H1 (cell line): ENCODE measurements around the gene KLF13. TPM values are rescaled to one million over a fixed set of nuclear protein-coding genes. Genes with fewer than 3 reads are reported as not detected.

Experiments used
- CTCF ChIA-PET: fragments of 300-600 bp; sonication (Branson Sonifier 250); formaldehyde crosslinking; loops from one replicate; lab custom pipeline; 2021; ENCODE audit not compliant: partially characterized antibody; lab: Charles Lee
- POLR2A ChIA-PET: fragments of 300-600 bp; sonication (Branson Sonifier 250); formaldehyde crosslinking; loops from one replicate; lab custom pipeline; 2021; ENCODE audit warnings: inconsistent platforms; ENCODE audit not compliant: partially characterized antibody; lab: Charles Lee
- DNase-seq, 2 experiments: peaks; one replicate each; pipeline versions ENCODE4 v3.0.0 to v3.0.0-alpha.2; 2010 to 2022; ENCODE audit warnings: low spot score in 2 of 2, low read depth in 1 of 2, mixed read lengths in 1 of 2
- FAIRE-seq: peaks from 2 replicates; lab custom pipeline; 2011; peaks lifted over from hg19 to GRCh38; lab: Jason Lieb, UNC
- H2AFZ ChIP-seq: 2 replicates; pipeline ENCODE4 v1.8.1; 2012; ENCODE audit warnings: low read length, inconsistent platforms
- H2AK5ac ChIP-seq: 2 replicates; pipeline ENCODE4 v1.6.1; 2013; ENCODE audit warnings: low read depth, low read length
- H2BK120ac ChIP-seq: replicated peaks from 2 replicates; pipeline ENCODE3; 2013; ENCODE audit warnings: low read depth, low read length, inconsistent platforms
- H2BK12ac ChIP-seq: 2 replicates; pipeline ENCODE4 v1.6.1; 2013; ENCODE audit warnings: low read depth, low read length
- H2BK15ac ChIP-seq: 2 replicates; pipeline ENCODE4 v1.6.1; 2013; ENCODE audit warnings: low read length
- H2BK20ac ChIP-seq: 2 replicates; pipeline ENCODE4 v1.6.1; 2013; ENCODE audit warnings: low read length
- H2BK5ac ChIP-seq: 2 replicates; pipeline ENCODE4 v1.6.1; 2013; ENCODE audit warnings: low read depth, low read length
- H3K14ac ChIP-seq: 2 replicates; pipeline ENCODE4 v1.6.1; 2013; ENCODE audit warnings: inconsistent platforms; ENCODE audit not compliant: insufficient read length
- H3K18ac ChIP-seq: 2 replicates; pipeline ENCODE4 v1.6.1; 2013; ENCODE audit warnings: low read length; ENCODE audit errors: extremely low read depth
- H3K23ac ChIP-seq: 2 replicates; pipeline ENCODE4 v1.6.1; 2013; ENCODE audit warnings: inconsistent platforms; ENCODE audit not compliant: insufficient read length
- H3K23me2 ChIP-seq: 2 replicates; pipeline ENCODE4 v1.6.1; 2013; ENCODE audit warnings: low read depth, low read length
- H3K27ac ChIP-seq: 2 replicates; pipeline ENCODE4 v1.6.1; 2011; ENCODE audit warnings: low read depth, low read length, inconsistent platforms
- H3K27me3 ChIP-seq, 4 experiments: replicated peaks in 1 of 4; 1 replicate in 1 of 4; 2 replicates in 3 of 4; pipeline versions ENCODE4 v1.6.1 to v1.8.1; 2011 to 2013; ENCODE audit warnings: low read length in 3 of 4, mild to moderate bottlenecking in 3 of 4, inconsistent platforms in 2 of 4, mixed read lengths in 2 of 4, moderate library complexity in 1 of 4; ENCODE audit not compliant: control insufficient read depth in 3 of 4, insufficient read depth in 3 of 4; ENCODE audit errors: extremely low read depth in 1 of 4
- H3K36me3 ChIP-seq, 4 experiments: 2 replicates each; pipeline versions ENCODE4 v1.6.1 to v1.8.1; 2011 to 2013; ENCODE audit warnings: mild to moderate bottlenecking in 4 of 4, low read length in 3 of 4, moderate library complexity in 2 of 4, control low read depth in 1 of 4, inconsistent platforms in 1 of 4; ENCODE audit not compliant: insufficient read depth in 4 of 4, control insufficient read depth in 2 of 4
- H3K4ac ChIP-seq: replicated peaks from 2 replicates; pipeline ENCODE3; 2013; ENCODE audit warnings: low read length, low read depth, mixed read lengths, inconsistent platforms; ENCODE audit not compliant: insufficient read length
- H3K4me1 ChIP-seq, 4 experiments: replicated peaks in 1 of 4; 1 replicate in 1 of 4; 2 replicates in 3 of 4; pipeline versions ENCODE4 v1.6.1 to v1.8.1; 2011 to 2013; ENCODE audit warnings: low read length in 3 of 4, inconsistent platforms in 2 of 4, mixed read lengths in 1 of 4; ENCODE audit not compliant: insufficient read depth in 4 of 4, control insufficient read depth in 3 of 4
- H3K4me2 ChIP-seq, 2 experiments: 2 replicates each; pipeline versions ENCODE4 v1.6.1 to v1.8.1; 2011 to 2013; ENCODE audit warnings: low read depth in 2 of 2, low read length in 2 of 2, control low read depth in 1 of 2, inconsistent platforms in 1 of 2, mild to moderate bottlenecking in 1 of 2; ENCODE audit not compliant: insufficient read depth in 1 of 2
- H3K4me3 ChIP-seq, 4 experiments: fragments of 200-600, 300-600 bp in 1 of 4; sonication (generic), shearing (Covaris generic), sonication (Bioruptor Twin) in 1 of 4; 2 replicates each; pipeline versions ENCODE4 v1.5.1 to v1.8.1; 2011 to 2016; ENCODE audit warnings: low read length in 4 of 4, low read depth in 3 of 4, control low read depth in 2 of 4, inconsistent platforms in 2 of 4, mild to moderate bottlenecking in 2 of 4, mixed read lengths in 1 of 4, moderate library complexity in 1 of 4; ENCODE audit not compliant: insufficient read depth in 2 of 4; ENCODE audit errors: extremely low read depth in 1 of 4
- H3K56ac ChIP-seq: replicated peaks from 2 replicates; pipeline ENCODE3; 2013; ENCODE audit warnings: low read depth, mild to moderate bottlenecking, mixed read lengths, low read length, inconsistent platforms; ENCODE audit not compliant: insufficient read length
- H3K79me1 ChIP-seq: 2 replicates; pipeline ENCODE4 v1.6.1; 2013; ENCODE audit warnings: low read depth, low read length, control low read depth
- H3K79me2 ChIP-seq, 2 experiments: 2 replicates each; pipeline versions ENCODE4 v1.6.1 to v1.8.1; 2012 to 2013; ENCODE audit warnings: low read length in 2 of 2, mild to moderate bottlenecking in 2 of 2, inconsistent platforms in 1 of 2; ENCODE audit not compliant: insufficient read depth in 2 of 2, control insufficient read depth in 1 of 2
- H3K9ac ChIP-seq, 4 experiments: replicated peaks in 1 of 4; 1 replicate in 1 of 4; 2 replicates in 3 of 4; pipeline versions ENCODE4 v1.6.1 to v1.8.1; 2011 to 2013; ENCODE audit warnings: low read depth in 3 of 4, low read length in 3 of 4, control low read depth in 2 of 4, mild to moderate bottlenecking in 2 of 4, moderate library complexity in 2 of 4, inconsistent platforms in 1 of 4; ENCODE audit errors: extremely low read depth in 1 of 4
- H3K9me3 ChIP-seq, 2 experiments: 2 replicates each; pipeline versions ENCODE4 v1.6.1 to v1.8.1; 2012 to 2013; ENCODE audit warnings: mild to moderate bottlenecking in 2 of 2, moderate library complexity in 2 of 2, control low read depth in 1 of 2, inconsistent platforms in 1 of 2, low read depth in 1 of 2, low read length in 1 of 2, mixed read lengths in 1 of 2; ENCODE audit not compliant: insufficient read depth in 2 of 2
- H4K20me1 ChIP-seq, 2 experiments: replicated peaks in 1 of 2; 2 replicates each; pipeline versions ENCODE3 to v1.8.1; 2011 to 2013; ENCODE audit warnings: inconsistent platforms in 2 of 2, low read length in 2 of 2, mild to moderate bottlenecking in 1 of 2; ENCODE audit not compliant: insufficient read depth in 2 of 2, control insufficient read depth in 1 of 2
- H4K5ac ChIP-seq: 2 replicates; pipeline ENCODE4 v1.6.1; 2013; ENCODE audit warnings: low read length, low read depth, mixed read lengths, inconsistent platforms; ENCODE audit not compliant: insufficient read length
- H4K8ac ChIP-seq: 2 replicates; pipeline ENCODE4 v1.8.0; 2013; ENCODE audit warnings: mild to moderate bottlenecking, moderate library complexity, low read length, inconsistent platforms; ENCODE audit not compliant: insufficient read depth; ENCODE audit errors: extremely low read depth
- H4K91ac ChIP-seq: replicated peaks from 2 replicates; pipeline ENCODE3; 2013; ENCODE audit warnings: low read length, mixed read lengths, inconsistent platforms; ENCODE audit not compliant: insufficient read length
- CEBPB ChIP-seq: IDR thresholded peaks from 2 replicates; pipeline ENCODE4 v1.6.1; 2012; ENCODE audit warnings: low read depth, low read length
- JUND ChIP-seq: IDR thresholded peaks from 2 replicates; pipeline ENCODE4 v1.6.1; 2011; ENCODE audit warnings: mild to moderate bottlenecking, improper control_type of control experiment, low read length
- POLR2AphosphoS5 ChIP-seq: IDR thresholded peaks from 2 replicates; pipeline ENCODE4 v1.6.1; 2011; ENCODE audit warnings: low read depth, low read length
- RBBP5 ChIP-seq: IDR thresholded peaks from 2 replicates; pipeline ENCODE4 v1.7.1; 2012; ENCODE audit warnings: low read depth, mild to moderate bottlenecking, inconsistent platforms, low read length, moderate library complexity, borderline replicate concordance
- SP1 ChIP-seq: IDR thresholded peaks from 2 replicates; pipeline ENCODE4 v1.6.1; 2011; ENCODE audit warnings: low read depth, low read length
- SUZ12 ChIP-seq: fragments of 200-600 bp; sonication (generic); IDR thresholded peaks from 2 replicates; pipeline ENCODE4 v1.6.1; 2012; ENCODE audit warnings: mild to moderate bottlenecking, inconsistent platforms, low read length, moderate library complexity, mixed read lengths
- TBP ChIP-seq: IDR thresholded peaks from 2 replicates; pipeline ENCODE4 v1.6.1; 2011; ENCODE audit warnings: low read depth, low read length, improper control_type of control experiment
- WGBS, 2 experiments: shearing (Covaris generic) in 1 of 2; methylation state at CpG; one replicate each; pipeline versions ENCODE4 v1.1.6 to v1.1.7; 2013 to 2015; ENCODE audit warnings: low lambda C conversion rate in 2 of 2, mixed read lengths in 2 of 2, inconsistent platforms in 1 of 2, low coverage in 1 of 2, missing lambda C conversion rate in 1 of 2; ENCODE audit not compliant: insufficient replicate concordance in 2 of 2, insufficient coverage in 1 of 2, insufficient read length in 1 of 2; ENCODE audit errors: extremely low coverage in 1 of 2, missing lambda C conversion rate in 1 of 2; 5-methylcytosine and 5-hydroxymethylcytosine counted together
- polyA plus RNA-seq, 7 experiments: library from polyadenylated mRNA; depleted of rRNA in 3 of 7; stranded (reverse) in 5 of 7; unstranded in 2 of 7; fragments of >200 nt in 5 of 7; fragments of 200-250 nt in 2 of 7; gene quantifications; 1 replicate in 5 of 7; 2 replicates in 1 of 7; 4 replicates in 1 of 7; pipeline versions ENCODE4 v1.2.1 to v1.2.3, GENCODE V29; 2011 to 2013; ENCODE audit warnings: missing spikeins in 2 of 7, mixed read lengths in 2 of 7
- total RNA-seq: library from RNA; stranded (reverse); fragmentation: NEBNext Ultra II Directional; extraction: Animal tissue kit (Norgen Biotek cat#: 25700); gene quantifications from 2 replicates; pipeline ENCODE4 v1.2.1, GENCODE V29; 2021
- TF ChIP-seq, protein P1 (sequence below), 3 experiments: IDR thresholded peaks; 1 replicate in 2 of 3; 2 replicates in 1 of 3; pipeline versions ENCODE4 v1.5.1 to v1.6.1; 2011; ENCODE audit warnings: low read length in 3 of 3, mild to moderate bottlenecking in 3 of 3, inconsistent platforms in 2 of 3, low read depth in 1 of 3, moderate library complexity in 1 of 3; ENCODE audit not compliant: insufficient read depth in 1 of 3; ENCODE audit errors: control extremely low read depth in 1 of 3
- TF ChIP-seq, protein P2 (sequence below): IDR thresholded peaks from 2 replicates; pipeline ENCODE4 v1.6.1; 2012; ENCODE audit warnings: inconsistent platforms

Gene KLF13
- total and polyA plus RNA-seq, 2 of the 8 experiments (the other 6 are each of a cell fraction or from before 2014, with no cell fraction given): 18.3 to 33.4 TPM

DNA sequence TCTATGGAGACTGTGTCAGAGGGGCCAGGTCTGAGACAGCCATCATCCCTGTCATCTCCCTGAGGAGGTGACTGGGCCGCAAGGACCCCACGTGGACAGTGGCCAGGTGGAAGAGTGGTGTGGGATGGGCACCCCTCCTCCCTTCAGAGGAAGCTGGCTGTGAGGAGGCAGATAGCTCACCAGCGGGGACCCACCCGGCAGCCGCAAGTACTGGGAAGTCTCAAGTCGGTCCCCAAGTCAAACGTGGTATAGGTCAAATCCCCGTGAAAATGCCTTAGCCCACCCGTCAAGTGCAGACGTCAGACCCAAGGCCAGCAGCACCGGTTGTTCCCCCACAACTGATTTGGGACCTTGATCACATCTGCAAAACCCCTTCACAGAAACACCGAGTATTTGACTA lies 12.3 kb upstream of the KLF13 start:
- no peak overlapping the region for H4K5ac ChIP-seq
- H3K4ac ChIP-seq: no peak overlapping the region
- no peaks in the 10 kb centered on the region for H3K36me3 ChIP-seq
- no peak overlapping the region for H2AK5ac ChIP-seq
- no peaks in the 10 kb centered on the region for H3K9me3 ChIP-seq
- H3K23ac ChIP-seq: no peak overlapping the region
- no peak overlapping the region for H2BK12ac ChIP-seq
- no peak overlapping the region for H3K4me2 ChIP-seq
- no peak overlapping the region for H2BK5ac ChIP-seq
- H2AFZ ChIP-seq: no peak overlapping the region
- no peak overlapping the region for H3K18ac ChIP-seq
- no peak overlapping the region for H2BK15ac ChIP-seq
- H3K14ac ChIP-seq: no peak overlapping the region
- no peak overlapping the region for H4K91ac ChIP-seq
- no peak overlapping the region for H4K8ac ChIP-seq
- H3K4me1 ChIP-seq: peaks cover 2 to 5% (median 4%) of the 10 kb centered on the region in 4 experiments; a peak in 6 of 7 replicates
- no peak overlapping the region for H2BK120ac ChIP-seq
- H3K9ac ChIP-seq: no peak overlapping the region
- ChIA-PET CTCF (interaction anchor here (4.0 kb wide), 1 partner anchor 10 kb away, joined by 10 read pairs; no protein-coding TSS in a partner anchor), POLR2A (no interaction called here)
- H3K27ac ChIP-seq: no peak overlapping the region
- 0 out of 2 replicates have a peak overlapping the region, but pooled peaks have one; percentile 27 for H2BK20ac ChIP-seq
- FAIRE-seq (no peak), DNase-seq (no peak)
- WGBS, 2 experiments: 94% methylated on average over 12 of the region's 12 CpGs; no CpG with 5 or more reads in 1 of the 2 experiments
- no peaks in the 10 kb centered on the region for H3K23me2 ChIP-seq
- no peaks in the 10 kb centered on the region for H3K79me2 ChIP-seq
- H3K27me3 ChIP-seq: no peaks in the 10 kb centered on the region
- H3K56ac ChIP-seq: no peak overlapping the region
- H3K79me1 ChIP-seq: no peaks in the 10 kb centered on the region
- H3K4me3 ChIP-seq: no peak overlapping the region
- TF ChIP-seq, protein P1, sequence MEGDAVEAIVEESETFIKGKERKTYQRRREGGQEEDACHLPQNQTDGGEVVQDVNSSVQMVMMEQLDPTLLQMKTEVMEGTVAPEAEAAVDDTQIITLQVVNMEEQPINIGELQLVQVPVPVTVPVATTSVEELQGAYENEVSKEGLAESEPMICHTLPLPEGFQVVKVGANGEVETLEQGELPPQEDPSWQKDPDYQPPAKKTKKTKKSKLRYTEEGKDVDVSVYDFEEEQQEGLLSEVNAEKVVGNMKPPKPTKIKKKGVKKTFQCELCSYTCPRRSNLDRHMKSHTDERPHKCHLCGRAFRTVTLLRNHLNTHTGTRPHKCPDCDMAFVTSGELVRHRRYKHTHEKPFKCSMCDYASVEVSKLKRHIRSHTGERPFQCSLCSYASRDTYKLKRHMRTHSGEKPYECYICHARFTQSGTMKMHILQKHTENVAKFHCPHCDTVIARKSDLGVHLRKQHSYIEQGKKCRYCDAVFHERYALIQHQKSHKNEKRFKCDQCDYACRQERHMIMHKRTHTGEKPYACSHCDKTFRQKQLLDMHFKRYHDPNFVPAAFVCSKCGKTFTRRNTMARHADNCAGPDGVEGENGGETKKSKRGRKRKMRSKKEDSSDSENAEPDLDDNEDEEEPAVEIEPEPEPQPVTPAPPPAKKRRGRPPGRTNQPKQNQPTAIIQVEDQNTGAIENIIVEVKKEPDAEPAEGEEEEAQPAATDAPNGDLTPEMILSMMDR (IDR thresholded peaks at IDR 0.05; ENCODE audit: control extremely low read depth in 1 of 3, insufficient read depth in 1 of 3, low read depth in 1 of 3, low read length in 3 of 3): no peak
- TF ChIP-seq TBP: no peak
- TF ChIP-seq SP1: no peak
- TF ChIP-seq RBBP5: no peak
- no peak for TF ChIP-seq SUZ12
- no peak for TF ChIP-seq CEBPB
- TF ChIP-seq POLR2AphosphoS5: no peak
- no peak for TF ChIP-seq JUND
- TF ChIP-seq, protein P2, sequence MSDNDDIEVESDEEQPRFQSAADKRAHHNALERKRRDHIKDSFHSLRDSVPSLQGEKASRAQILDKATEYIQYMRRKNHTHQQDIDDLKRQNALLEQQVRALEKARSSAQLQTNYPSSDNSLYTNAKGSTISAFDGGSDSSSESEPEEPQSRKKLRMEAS: no peak
- TF ChIP-seq, all 59 proteins: peak for 0
- H4K20me1 ChIP-seq: no peaks in the 10 kb centered on the region
